K562 (cell line): ENCODE data around the gene ZBED4. TPM values are rescaled to one million over a fixed set of nuclear protein-coding genes. Genes with fewer than 3 reads are reported as not detected.

ENCODE experiments used
- ATAC-seq: fragments of 200-7000 bp; cut with Tn5 transposase; 3 replicates; pipeline ENCODE4 v1.9.1; 2020; ENCODE audit warnings: moderate library complexity
- BruUV-seq: library from RNA; stranded (reverse); fragments of 400-500 nt; replicated peaks from 2 replicates; lab custom pipeline; 2021; lab: Mats Ljungman, UMichigan
- CTCF ChIA-PET: fragments of 300-600 bp; formaldehyde crosslinking; extraction: SDS; loops from one replicate; lab custom pipeline; 2021; ENCODE audit warnings: low intra/inter-chr PET ratio; lab: Yijun Ruan, JAX
- POLR2A ChIA-PET: fragments of 300-600, 350-650 bp; sonication (Branson Sonifier 250); formaldehyde crosslinking; extraction: SDS; loops from one replicate; lab custom pipeline; 2021; ENCODE audit warnings: antibody characterized with exemption, inconsistent platforms; lab: Yijun Ruan, JAX
- DNase-seq, 4 experiments: peaks; one replicate each; pipeline versions ENCODE4 v3.0.0 to v3.0.0-alpha.2; 2011 to 2018; ENCODE audit warnings: low spot score in 3 of 4, mixed read lengths in 3 of 4; ENCODE audit errors: extremely low read depth in 1 of 4
- FAIRE-seq: peaks from 2 replicates; lab custom pipeline; 2011; peaks lifted over from hg19 to GRCh38; lab: Jason Lieb, UNC
- H2AFZ ChIP-seq: 2 replicates; pipeline ENCODE4 v1.6.0; 2011; ENCODE audit warnings: low read depth, low read length, control low read depth, inconsistent platforms
- H3K27ac ChIP-seq: fragments of 200-600 bp; 3 replicates; pipeline ENCODE4 v1.8.0; 2011; ENCODE audit warnings: low read depth, mild to moderate bottlenecking, control low read depth, inconsistent platforms, low read length, moderate library complexity, mixed read lengths; ENCODE audit errors: extremely low read depth
- H3K27me3 ChIP-seq, 2 experiments: fragments of 300-600 bp in 1 of 2; 2 replicates in 1 of 2; 3 replicates in 1 of 2; pipeline versions ENCODE4 v1.6.0 to v1.8.0; 2011; ENCODE audit warnings: inconsistent platforms in 2 of 2, low read length in 2 of 2, mild to moderate bottlenecking in 1 of 2, mixed read lengths in 1 of 2, moderate library complexity in 1 of 2; ENCODE audit not compliant: control insufficient read depth in 2 of 2, insufficient read depth in 2 of 2
- H3K36me3 ChIP-seq: fragments of 300-600 bp; 3 replicates; pipeline ENCODE4 v1.8.0; 2011; ENCODE audit warnings: mild to moderate bottlenecking, low read length, inconsistent platforms; ENCODE audit not compliant: control insufficient read depth, insufficient read depth
- H3K4me1 ChIP-seq, 2 experiments: fragments of 200-600 bp in 1 of 2; replicated peaks in 1 of 2; 2 replicates in 1 of 2; 3 replicates in 1 of 2; pipeline versions ENCODE4 v1.5.1 to v1.8.0; 2011; ENCODE audit warnings: inconsistent platforms in 2 of 2, low read length in 2 of 2, mild to moderate bottlenecking in 1 of 2, mixed read lengths in 1 of 2, moderate library complexity in 1 of 2; ENCODE audit not compliant: control insufficient read depth in 2 of 2, insufficient read depth in 2 of 2
- H3K4me2 ChIP-seq: 2 replicates; pipeline ENCODE4 v1.6.1; 2011; ENCODE audit warnings: low read length, control low read depth, inconsistent platforms, mixed read lengths; ENCODE audit not compliant: insufficient read depth
- H3K4me3 ChIP-seq: fragments of 200-600 bp; sonication (generic), shearing (Covaris generic); 2 replicates; pipeline ENCODE4 v1.5.1; 2016; ENCODE audit warnings: control low read depth, inconsistent platforms
- H3K79me2 ChIP-seq: fragments of 200-600 bp; 3 replicates; pipeline ENCODE4 v1.8.0; 2011; ENCODE audit warnings: low read length, inconsistent platforms; ENCODE audit not compliant: control insufficient read depth, insufficient read depth
- H3K9ac ChIP-seq, 2 experiments: 2 replicates each; pipeline versions ENCODE4 v1.6.0 to v1.6.1; 2011; ENCODE audit warnings: low read depth in 2 of 2, low read length in 2 of 2, control low read depth in 1 of 2, inconsistent platforms in 1 of 2, mild to moderate bottlenecking in 1 of 2, mixed read lengths in 1 of 2; ENCODE audit not compliant: insufficient read depth in 1 of 2
- H3K9me1 ChIP-seq: one replicate; pipeline ENCODE4 v1.6.0; 2011; ENCODE audit warnings: inconsistent platforms, mild to moderate bottlenecking, low read length, moderate library complexity; ENCODE audit not compliant: control insufficient read depth, insufficient read depth
- H3K9me3 ChIP-seq: replicated peaks from 2 replicates; pipeline ENCODE4 v1.5.1; 2011; ENCODE audit warnings: low read depth, low read length, inconsistent platforms; ENCODE audit not compliant: control insufficient read depth, insufficient read depth
- H4K20me1 ChIP-seq: replicated peaks from 2 replicates; pipeline ENCODE4 v1.6.1; 2011; ENCODE audit warnings: low read length, inconsistent platforms, mixed read lengths; ENCODE audit not compliant: control insufficient read depth, insufficient read depth
- CAMTA2 ChIP-seq: fragments of 250-450 bp; sonication (Bioruptor Pico); conservative IDR thresholded peaks from 2 replicates; pipeline ENCODE4 v1.5.1; 2022
- ELK1 ChIP-seq: sonication (generic); formaldehyde crosslinking; IDR thresholded peaks from 2 replicates; pipeline ENCODE4 v1.8.1; 2022; ENCODE audit warnings: missing genetic modification reagents
- GABPB1 ChIP-seq: sonication (generic); formaldehyde crosslinking; IDR thresholded peaks from 2 replicates; pipeline ENCODE4 v1.8.0; 2022; ENCODE audit warnings: mild to moderate bottlenecking, missing genetic modification reagents
- SMAD1 ChIP-seq: fragments of 150-350 bp; IDR thresholded peaks from 2 replicates; pipeline ENCODE4 v1.6.1; 2014; ENCODE audit warnings: low read length, low read depth; ENCODE audit not compliant: partially characterized antibody
- TAF1 ChIP-seq: IDR thresholded peaks from 2 replicates; pipeline ENCODE4 v1.6.1; 2011; ENCODE audit warnings: mild to moderate bottlenecking, low read length, moderate library complexity; ENCODE audit not compliant: insufficient read depth, control insufficient read depth, severe bottlenecking; ENCODE audit errors: extremely low read depth
- ZNF512 ChIP-seq: IDR thresholded peaks from 2 replicates; pipeline ENCODE4 v1.6.1; 2016; ENCODE audit warnings: missing genetic modification characterization, missing compliant biosample characterization
- ZNF830 ChIP-seq: fragments of 250-450 bp; sonication (Bioruptor Pico); IDR thresholded peaks from 2 replicates; pipeline ENCODE4 v1.5.0; 2021; ENCODE audit warnings: mild to moderate bottlenecking
- WGBS: fragments of 100-300 bp; shearing (Covaris generic); methylation state at CpG from one replicate; pipeline ENCODE4 v1.1.6; 2016; ENCODE audit warnings: low coverage, mixed read lengths; ENCODE audit not compliant: insufficient coverage; ENCODE audit errors: missing lambda C conversion rate; 5-methylcytosine and 5-hydroxymethylcytosine counted together
- in situ Hi-C: fragments of 300-500 bp; cut with MboI; formaldehyde crosslinking; loops from 4 replicates; pipeline ENCODE4 v1.15.0; 2018; ENCODE audit warnings: inconsistent platforms, mixed read lengths
- intact Hi-C: fragments of 100-400 bp; cut with micrococcal nuclease; formaldehyde crosslinking; loops from 2 replicates; pipeline ENCODE4 v1.14.2; 2022
- polyA plus RNA-seq, 8 experiments: library from polyadenylated mRNA; depleted of rRNA in 4 of 8; stranded (reverse) in 5 of 8; unstranded in 3 of 8; fragments of >200 nt; fragmentation: Nextera tagmentation in 2 of 8; fragmentation: Illumina TruSeq in 1 of 8; extraction: Ambion mirVana in 2 of 8; extraction: Trizol in 1 of 8; gene quantifications; 2 replicates each; pipeline versions ENCODE4 v1.2.1 to v1.2.3, GENCODE V29; 2011 to 2014; ENCODE audit warnings: inconsistent platforms in 1 of 8, missing spikeins in 1 of 8
- total RNA-seq, 7 experiments: library from RNA; depleted of rRNA in 6 of 7; stranded (reverse); fragments of >200 nt in 6 of 7; fragmentation: Illumina TruSeq in 2 of 7; extraction: Trizol in 2 of 7; gene quantifications; 2 replicates each; pipeline versions ENCODE4 v1.2.1 to v1.2.3, GENCODE V29; 2011 to 2021; ENCODE audit warnings: low replicate concordance in 1 of 7

Gene ZBED4
- total and polyA plus RNA-seq, 9 of the 15 experiments (the other 6 are each of a cell fraction or from before 2014, with no cell fraction given): 1.5 to 16.8 (median 7.4) TPM

GRCh38 chr22:49829044-49829853 lies 24.4 kb upstream of the ZBED4 start:
- intact Hi-C loops: no loop called here
- peaks cover 7 to 44% of the 10 kb centered on the region in 2 experiments; a peak in 4 of 5 replicates for H3K4me1 ChIP-seq

More at GRCh38 chr22:49829044-49829853, 24.4 kb upstream of the ZBED4 start:
- peaks cover 16% of the 10 kb centered on the region; the same call in 2 of the 3 replicates for H3K36me3 ChIP-seq
- no peak overlapping the region for H3K4me3 ChIP-seq
- FAIRE-seq (no peak), ATAC-seq (no peak), DNase-seq (no peak)
- no peak overlapping the region for H2AFZ ChIP-seq
- H3K9ac ChIP-seq: no peak overlapping the region
- ChIA-PET POLR2A (no interaction called here), CTCF (no interaction called here)
- peaks cover 5 to 11% of the 10 kb centered on the region in 2 experiments; a peak in 2 of 5 replicates for H3K27me3 ChIP-seq
- no peaks in the 10 kb centered on the region for H3K9me3 ChIP-seq
- peaks cover 14% of the 10 kb centered on the region; the same call in 1 of the 2 replicates for H4K20me1 ChIP-seq
- in situ Hi-C loops: loop anchor here (10.0 kb wide), 1 partner anchor 86 kb away; the partner anchor contains the start of genes ALG12 and CRELD2
- BruUV-seq: no TSS peak
- 79% methylated on average over 10 of the region's 17 CpGs for WGBS
- H3K4me2 ChIP-seq: no peak overlapping the region
- no peak overlapping the region for H3K27ac ChIP-seq
- TF ChIP-seq ZNF512 (tag): no peak
- no peak for TF ChIP-seq CAMTA2 (CRISPR knock-in tag)
- no peak for TF ChIP-seq TAF1
- no peak for TF ChIP-seq ELK1 (CRISPR knock-in tag)
- TF ChIP-seq ZNF830 (CRISPR knock-in tag): no peak
- no peak for TF ChIP-seq SMAD1
- TF ChIP-seq GABPB1 (CRISPR knock-in tag): no peak
- H3K79me2 ChIP-seq: peaks cover 30% of the 10 kb centered on the region
- no peaks in the 10 kb centered on the region for H3K9me1 ChIP-seq
